Peyer's patch (tissue), 4 donors: ENCODE results near the gene GGT7.

Source experiments
- POLR2A ChIP-seq, 2 donors: fragments of 450-650 bp; IDR thresholded peaks; one replicate each; pipeline ENCODE4 v1.5.1; 2017; ENCODE audit warnings: antibody characterized with exemption in 2 of 2, mild to moderate bottlenecking in 2 of 2, moderate library complexity in 2 of 2
- TF ChIP-seq, protein P1 (sequence below), 6 experiments: fragments of 450-650 bp in 4 of 6; fragments of 200-600 bp in 2 of 6; sonication (generic) in 1 of 6; IDR thresholded peaks; one replicate each; pipeline ENCODE4 v1.5.1; 2017 to 2019; ENCODE audit warnings: antibody characterized with exemption in 6 of 6, mild to moderate bottlenecking in 3 of 6, moderate library complexity in 1 of 6

DNA sequence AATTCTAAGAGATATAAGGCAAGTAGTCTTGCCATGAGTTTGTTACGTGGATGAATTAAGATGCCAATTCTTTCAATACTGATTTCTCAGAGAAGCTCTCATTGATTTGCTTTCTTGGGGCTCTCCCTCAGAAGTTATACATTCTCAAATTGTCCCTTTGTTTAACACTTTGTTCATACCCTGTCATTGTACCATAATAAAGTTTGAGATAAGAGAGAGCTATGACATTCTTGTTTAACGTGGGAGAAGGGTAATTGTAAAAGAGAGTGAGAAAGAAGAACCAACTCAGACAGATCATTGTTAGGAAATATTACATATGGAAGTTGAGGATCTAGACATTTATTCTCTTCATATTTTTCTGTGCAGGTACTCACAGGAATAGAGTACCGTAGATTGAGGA, 22.8 kb upstream of the GGT7 start:
- TF ChIP-seq, protein P1, sequence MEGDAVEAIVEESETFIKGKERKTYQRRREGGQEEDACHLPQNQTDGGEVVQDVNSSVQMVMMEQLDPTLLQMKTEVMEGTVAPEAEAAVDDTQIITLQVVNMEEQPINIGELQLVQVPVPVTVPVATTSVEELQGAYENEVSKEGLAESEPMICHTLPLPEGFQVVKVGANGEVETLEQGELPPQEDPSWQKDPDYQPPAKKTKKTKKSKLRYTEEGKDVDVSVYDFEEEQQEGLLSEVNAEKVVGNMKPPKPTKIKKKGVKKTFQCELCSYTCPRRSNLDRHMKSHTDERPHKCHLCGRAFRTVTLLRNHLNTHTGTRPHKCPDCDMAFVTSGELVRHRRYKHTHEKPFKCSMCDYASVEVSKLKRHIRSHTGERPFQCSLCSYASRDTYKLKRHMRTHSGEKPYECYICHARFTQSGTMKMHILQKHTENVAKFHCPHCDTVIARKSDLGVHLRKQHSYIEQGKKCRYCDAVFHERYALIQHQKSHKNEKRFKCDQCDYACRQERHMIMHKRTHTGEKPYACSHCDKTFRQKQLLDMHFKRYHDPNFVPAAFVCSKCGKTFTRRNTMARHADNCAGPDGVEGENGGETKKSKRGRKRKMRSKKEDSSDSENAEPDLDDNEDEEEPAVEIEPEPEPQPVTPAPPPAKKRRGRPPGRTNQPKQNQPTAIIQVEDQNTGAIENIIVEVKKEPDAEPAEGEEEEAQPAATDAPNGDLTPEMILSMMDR (IDR thresholded peaks at IDR 0.05) = no peak
- TF ChIP-seq POLR2A (IDR thresholded peaks at IDR 0.05) = no peak
